CD4-positive, alpha-beta T cell (primary cell): ENCODE data around the gene MLKL. TPM values are rescaled to one million over a fixed set of nuclear protein-coding genes. Genes with fewer than 3 reads are reported as not detected.
"Not testable (repeated sequence)": the region's sequence is repeated elsewhere in the genome, so short reads cannot be mapped to it uniquely, and the experiment has no call there.

ENCODE experiments used
- ATAC-seq: fragments of 200-7000 bp; cut with Tn5 transposase; one replicate; pipeline ENCODE4 v1.10.0; 2022; ENCODE audit warnings: mild to moderate bottlenecking; ENCODE audit not compliant: poor library complexity
- CTCF ChIA-PET: fragments of 350-600 bp; sonication (Branson Sonifier 250); formaldehyde crosslinking; loops from one replicate; lab custom pipeline; 2021; ENCODE audit warnings: antibody characterized with exemption, inconsistent platforms; lab: Charles Lee
- POLR2A ChIA-PET: fragments of 350-600 bp; sonication (Branson Sonifier 250); formaldehyde crosslinking; loops from one replicate; lab custom pipeline; 2021; ENCODE audit warnings: antibody characterized with exemption, inconsistent platforms; lab: Charles Lee
- DNase-seq, 14 experiments: peaks; one replicate each; pipeline ENCODE4 v3.0.0-alpha.2; 2013 to 2020; ENCODE audit warnings: mixed read lengths in 2 of 14
- H3K27ac ChIP-seq, 2 donors: one replicate each; pipeline versions ENCODE4 v1.5.1 to v1.7.0; 2013; ENCODE audit warnings: low read length in 2 of 2, low read depth in 1 of 2, mild to moderate bottlenecking in 1 of 2
- H3K27me3 ChIP-seq, 2 experiments: 1 replicate in 1 of 2; 2 replicates in 1 of 2; pipeline versions ENCODE4 v1.6.1 to v1.7.0; 2013; ENCODE audit warnings: low read length in 2 of 2, control low read depth in 1 of 2, mild to moderate bottlenecking in 1 of 2, moderate library complexity in 1 of 2; ENCODE audit not compliant: insufficient read depth in 2 of 2, control insufficient read depth in 1 of 2
- H3K36me3 ChIP-seq: one replicate; pipeline ENCODE4 v1.6.1; 2013; ENCODE audit warnings: low read length, control low read depth; ENCODE audit not compliant: insufficient read depth
- H3K4me1 ChIP-seq: one replicate; pipeline ENCODE4 v1.6.1; 2013; ENCODE audit warnings: low read length, control low read depth; ENCODE audit not compliant: insufficient read depth
- H3K4me3 ChIP-seq: one replicate; pipeline ENCODE4 v1.5.1; 2013; ENCODE audit warnings: mild to moderate bottlenecking, low read length, moderate library complexity
- H3K9me3 ChIP-seq, 2 experiments: 1 replicate in 1 of 2; 2 replicates in 1 of 2; pipeline versions ENCODE4 v1.6.1 to v1.7.0; 2013; ENCODE audit warnings: low read length in 2 of 2, mild to moderate bottlenecking in 2 of 2, control low read depth in 1 of 2, moderate library complexity in 1 of 2; ENCODE audit not compliant: control insufficient read depth in 1 of 2, insufficient read depth in 1 of 2
- H3K27ac Mint-ChIP-seq: one replicate; pipeline ENCODE4 v1.8.0; 2020; ENCODE audit warnings: mixed read lengths
- H3K27me3 Mint-ChIP-seq: one replicate; pipeline ENCODE4 v1.8.0; 2021; ENCODE audit warnings: mixed read lengths
- H3K36me3 Mint-ChIP-seq: one replicate; pipeline ENCODE4 v1.8.0; 2021; ENCODE audit warnings: low read depth, mixed read lengths
- H3K4me1 Mint-ChIP-seq: one replicate; pipeline ENCODE4 v1.8.0; 2021; ENCODE audit warnings: low read depth, mixed read lengths
- H3K4me3 Mint-ChIP-seq: one replicate; pipeline ENCODE4 v1.8.0; 2020; ENCODE audit warnings: mild to moderate bottlenecking, mixed read lengths
- H3K9me3 Mint-ChIP-seq: one replicate; pipeline ENCODE4 v1.8.0; 2020; ENCODE audit warnings: mixed read lengths
- CTCF ChIP-seq: fragments of 200-600 bp; IDR thresholded peaks from one replicate; pipeline ENCODE4 v1.8.0; 2022; ENCODE audit warnings: antibody characterized with exemption, mild to moderate bottlenecking
- intact Hi-C, 2 experiments: fragments of 100-400 bp; cut with DNase I in 1 of 2; cut with micrococcal nuclease in 1 of 2; formaldehyde crosslinking; loops; one replicate each; pipeline versions ENCODE4 v1.15.1 to v1.9.0; 2023 to 2025; cut with DNase I, micrococcal nuclease
- total RNA-seq, 174 experiments: library from RNA in 2 of 174; stranded (reverse) in 2 of 174; gene quantifications; one replicate each; pipeline ENCODE4 v1.2.3 and lab custom pipeline; 2021 to 2026

Gene MLKL
- total RNA-seq, 2 experiments from 2014 or later = 29.1 to 30.0 TPM

DNA sequence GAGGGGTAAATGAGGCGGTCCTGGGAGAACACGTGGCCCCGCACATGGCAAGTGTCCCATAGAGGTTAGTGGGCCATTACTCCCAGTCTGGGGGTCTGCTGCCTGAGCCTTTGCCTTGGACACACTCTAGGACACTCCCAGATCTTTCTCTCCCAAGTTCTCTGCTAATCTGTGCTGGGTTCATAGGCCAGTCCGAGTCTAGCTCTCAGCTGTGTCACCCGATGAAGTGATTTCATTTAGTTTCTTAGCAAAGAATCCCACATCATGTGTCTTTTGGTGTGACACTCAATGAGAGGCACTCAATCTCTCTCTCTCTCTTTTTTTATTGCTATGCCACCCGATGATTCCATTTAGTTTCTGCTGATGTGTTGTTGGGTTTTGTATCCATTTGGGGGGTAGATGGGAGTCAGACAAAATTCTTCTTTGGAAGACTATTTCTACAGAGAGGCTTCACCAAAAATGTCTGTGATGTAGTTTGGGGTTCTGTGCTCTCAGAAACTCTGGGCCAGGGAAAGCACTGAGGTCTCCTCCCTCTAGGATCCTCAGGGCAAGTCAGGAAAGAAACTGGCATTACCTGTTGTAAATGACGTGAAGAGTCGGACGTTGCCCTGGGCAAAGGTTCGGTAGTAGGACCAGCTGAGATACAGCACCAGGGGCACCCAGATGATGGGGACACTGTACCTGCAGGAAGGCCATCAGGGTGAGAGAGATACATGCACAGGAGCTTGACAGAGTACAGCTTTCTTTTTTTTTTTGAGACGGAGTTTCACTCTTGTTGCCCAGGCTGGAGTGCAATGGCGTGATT, 25.2 kb upstream of the MLKL start:
- POLR2A ChIA-PET = no interaction called here
- no peaks in the 10 kb centered on the region for H3K36me3 ChIP-seq
- intact Hi-C loops = no loop called here
- H3K36me3 Mint-ChIP-seq = no peaks in the 10 kb centered on the region
- no peak for TF ChIP-seq CTCF
- no peak overlapping the region for H3K4me3 Mint-ChIP-seq
- no peak for DNase-seq
- H3K9me3 ChIP-seq = peaks cover 8 to 17% of the 10 kb centered on the region in 2 experiments
- peaks cover 8% of the 10 kb centered on the region for H3K4me1 ChIP-seq
- no peaks in the 10 kb centered on the region for H3K27me3 Mint-ChIP-seq
- ATAC-seq = no peak
- CTCF ChIA-PET = no interaction called here
- H3K27ac Mint-ChIP-seq = no peak overlapping the region
- peaks cover 5% of the 10 kb centered on the region for H3K9me3 Mint-ChIP-seq
- H3K27me3 ChIP-seq = peaks cover 0 to 2% of the 10 kb centered on the region in 2 experiments
- peaks cover 8% of the 10 kb centered on the region for H3K4me1 Mint-ChIP-seq
- H3K4me3 ChIP-seq = no peak overlapping the region
- H3K27ac ChIP-seq = no peak overlapping the region

DNA sequence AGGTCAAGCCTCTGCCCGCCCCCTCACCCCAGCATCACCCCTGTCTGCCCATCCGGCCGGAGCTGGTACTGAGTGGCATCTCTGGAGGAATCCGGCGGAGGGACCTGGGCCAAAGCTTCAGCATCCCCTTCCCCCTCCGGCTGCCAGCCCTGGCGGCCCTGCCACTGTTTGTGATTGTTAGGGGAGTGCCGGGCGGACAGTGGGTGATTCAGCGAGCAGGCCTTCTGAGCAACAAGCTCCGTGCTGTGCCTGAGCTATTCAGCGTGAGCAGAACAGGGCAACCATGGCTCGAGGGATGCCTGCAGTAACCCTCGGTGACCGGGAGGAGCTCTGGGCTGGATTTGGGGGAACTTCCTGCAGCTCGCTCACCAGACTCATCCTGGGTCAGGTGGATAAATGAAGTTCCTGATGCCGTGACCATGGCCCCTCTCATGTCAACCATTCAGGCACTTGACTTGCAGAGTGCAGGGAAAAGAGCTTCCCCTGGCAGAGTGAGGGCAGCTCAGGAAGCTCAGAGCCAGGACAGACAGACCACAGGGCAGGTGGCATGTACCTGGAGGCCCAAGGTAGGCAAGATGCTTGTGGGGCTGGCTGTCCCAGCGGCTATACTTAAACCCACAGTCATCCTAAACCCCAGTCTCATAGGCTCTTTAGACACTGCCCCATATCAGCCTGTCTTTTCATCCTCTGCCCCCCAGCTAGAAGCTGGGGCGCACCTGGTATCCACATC, 24.3 kb upstream of the MLKL start:
- no peaks in the 10 kb centered on the region for H3K36me3 Mint-ChIP-seq
- no peak overlapping the region for H3K27ac Mint-ChIP-seq
- Histone ChIP-seq H3K27me3 (peaks cover 0 to 2% of the 10 kb centered on the region in 2 experiments), H3K9me3 (peaks cover 8 to 16% of the 10 kb centered on the region in 2 experiments), H3K27ac (no peak overlapping the region), H3K36me3 (no peaks in the 10 kb centered on the region), H3K4me1 (peaks cover 3% of the 10 kb centered on the region), H3K4me3 (no peak overlapping the region)
- H3K4me3 Mint-ChIP-seq = no peak overlapping the region
- peaks cover 5% of the 10 kb centered on the region for H3K9me3 Mint-ChIP-seq
- no peak for TF ChIP-seq CTCF
- no peaks in the 10 kb centered on the region for H3K27me3 Mint-ChIP-seq
- H3K4me1 Mint-ChIP-seq = no peaks in the 10 kb centered on the region
- ChIA-PET POLR2A (no interaction called here), CTCF (no interaction called here)
- DNase-seq (no peak), ATAC-seq (no peak)
- intact Hi-C loops = no loop called here

DNA sequence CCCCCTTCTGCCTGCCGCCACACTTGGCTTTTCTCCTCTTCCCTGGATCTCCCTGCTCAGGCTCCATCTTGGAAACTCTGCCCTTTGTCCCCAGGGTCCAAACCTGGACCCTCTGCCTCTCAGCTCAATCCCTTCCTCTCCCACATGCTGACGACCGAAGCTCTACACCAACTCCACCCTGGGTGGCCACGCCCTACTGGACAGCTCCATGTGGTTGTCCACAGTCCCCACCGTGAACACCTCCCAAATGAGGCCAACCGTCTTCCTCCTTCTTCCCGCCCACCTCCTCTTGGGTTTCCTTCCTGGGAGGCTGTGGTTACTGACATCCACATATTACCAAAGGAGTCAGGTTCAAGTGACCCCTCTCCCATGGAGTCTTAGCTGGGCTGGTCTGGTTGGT, 22.6 kb upstream of the MLKL start:
- TF ChIP-seq CTCF = no peak
- Histone ChIP-seq H3K36me3 (no peaks in the 10 kb centered on the region), H3K9me3 (peaks cover 8 to 11% of the 10 kb centered on the region in 2 experiments), H3K4me3 (no peak overlapping the region), H3K27me3 (peaks cover 0 to 2% of the 10 kb centered on the region in 2 experiments), H3K4me1 (no peaks in the 10 kb centered on the region), H3K27ac (no peak overlapping the region)
- H3K9me3 Mint-ChIP-seq = peaks cover 5% of the 10 kb centered on the region
- H3K27me3 Mint-ChIP-seq = no peaks in the 10 kb centered on the region
- no peak overlapping the region for H3K27ac Mint-ChIP-seq
- no peak overlapping the region for H3K4me3 Mint-ChIP-seq
- CTCF ChIA-PET = no interaction called here
- no peaks in the 10 kb centered on the region for H3K4me1 Mint-ChIP-seq
- ATAC-seq (no peak), DNase-seq (no peak)
- POLR2A ChIA-PET = no interaction called here
- intact Hi-C loops = no loop called here
- no peaks in the 10 kb centered on the region for H3K36me3 Mint-ChIP-seq

GRCh38 chr16:74722156-74722555, 21.5 kb upstream of the MLKL start:
- H3K9me3 Mint-ChIP-seq, H3K27me3 Mint-ChIP-seq, POLR2A ChIA-PET, H3K27ac Mint-ChIP-seq, H3K4me3 ChIP-seq, H3K36me3 ChIP-seq, H3K4me1 Mint-ChIP-seq, ATAC-seq, H3K36me3 Mint-ChIP-seq, CTCF ChIA-PET, DNase-seq, H3K27ac ChIP-seq, H3K4me3 Mint-ChIP-seq, H3K27me3 ChIP-seq, H3K4me1 ChIP-seq, H3K9me3 ChIP-seq, intact Hi-C loops: not testable (repeated sequence)
